Tibial artery (tissue), 4 donors: ENCODE measurements around the gene C1QTNF8.

ENCODE experiments used
- DNase-seq, 2 donors: peaks; one replicate each; pipeline ENCODE4 v3.0.0-alpha.2; 2019
- H3K27ac ChIP-seq, 2 donors: fragments of 200-600 bp; sonication (generic) in 1 of 2; 1 replicate in 1 of 2; 2 replicates in 1 of 2; pipeline ENCODE4 v1.5.1; 2018 to 2019; ENCODE audit warnings: mild to moderate bottlenecking in 1 of 2
- H3K27me3 ChIP-seq, 2 donors: fragments of 200-600 bp; sonication (generic) in 1 of 2; one replicate each; pipeline versions ENCODE4 v1.5.1 to v1.6.0; 2016 to 2019
- H3K36me3 ChIP-seq, 3 donors: fragments of 200-600 bp; sonication (generic) in 2 of 3; one replicate each; pipeline ENCODE4 v1.5.1; 2016 to 2019; ENCODE audit warnings: mild to moderate bottlenecking in 2 of 3
- H3K4me1 ChIP-seq, 4 donors: fragments of 200-600 bp; sonication (generic) in 2 of 4; 1 replicate in 3 of 4; 2 replicates in 1 of 4; pipeline ENCODE4 v1.5.1; 2016 to 2019
- H3K4me3 ChIP-seq, 2 donors: fragments of 200-600 bp; sonication (generic) in 1 of 2; 1 replicate in 1 of 2; 2 replicates in 1 of 2; pipeline ENCODE4 v1.5.1; 2018 to 2019; ENCODE audit warnings: mild to moderate bottlenecking in 2 of 2
- H3K9me3 ChIP-seq, 3 donors: fragments of 200-600 bp; sonication (generic) in 1 of 3; one replicate each; pipeline ENCODE4 v1.5.1; 2016 to 2019
- CTCF ChIP-seq, 2 experiments: fragments of 200-600 bp in 1 of 2; fragments of 450-650 bp in 1 of 2; IDR thresholded peaks; one replicate each; pipeline ENCODE4 v1.5.1; 2017 to 2019; ENCODE audit warnings: antibody characterized with exemption in 2 of 2, mild to moderate bottlenecking in 1 of 2, moderate library complexity in 1 of 2
- intact Hi-C: fragments of 100-400 bp; cut with DNase I; formaldehyde crosslinking; loops from one replicate; pipeline ENCODE4 v1.15.0; 2023; ENCODE audit warnings: low total_unique reads

The C1QTNF8 gene

DNA sequence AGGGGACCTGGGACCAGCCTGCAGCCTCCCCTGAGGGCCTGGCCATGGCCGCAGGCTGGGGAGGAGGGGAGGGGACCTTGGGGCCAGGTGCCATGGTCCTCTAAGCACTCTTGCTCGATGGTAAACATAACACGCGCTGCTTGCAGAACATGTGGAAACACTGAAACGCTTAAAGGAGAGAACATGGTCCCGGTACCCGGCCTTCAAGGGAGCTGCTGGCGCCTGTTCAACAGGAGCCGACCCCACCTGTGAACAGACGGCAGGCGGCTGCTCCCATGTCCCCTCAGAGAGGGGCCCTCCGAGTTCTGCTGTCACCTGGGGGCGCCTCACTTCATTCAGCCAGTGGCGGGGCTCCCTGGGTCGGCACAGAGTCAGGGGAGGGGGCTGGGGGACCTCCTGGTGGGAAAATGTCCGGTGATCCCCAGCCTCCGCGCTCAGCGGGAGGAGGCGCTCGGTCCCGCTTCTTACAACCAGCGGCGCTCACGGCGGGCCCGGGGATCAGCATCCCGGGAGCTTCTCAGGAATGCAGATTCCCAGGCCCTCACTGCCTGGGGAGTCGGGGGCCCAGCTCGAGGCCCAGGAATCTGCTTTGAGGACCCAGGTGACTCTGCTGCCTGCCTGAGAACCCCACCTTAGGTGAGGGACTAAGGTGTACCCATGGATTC is 24.4 kb downstream of the C1QTNF8 start:
- no peak for DNase-seq
- Histone ChIP-seq H3K4me1 (peaks cover 0 to 26% (median 12%) of the 10 kb centered on the region in 4 donors), H3K27ac (no peak overlapping the region), H3K27me3 (peaks cover 0 to 93% of the 10 kb centered on the region in 2 donors), H3K4me3 (no peak overlapping the region), H3K9me3 (no peaks in the 10 kb centered on the region), H3K36me3 (no peaks in the 10 kb centered on the region)
- intact Hi-C loops, result no loop called here
- no peak for TF ChIP-seq CTCF (IDR thresholded peaks at IDR 0.05)

- H3K4me3 ChIP-seq, result no peak overlapping the region
- H3K27ac ChIP-seq, result no peak overlapping the region
- intact Hi-C loops, result no loop called here
- H3K27me3 ChIP-seq, result peaks cover 0 to 97% of the 10 kb centered on the region in 2 donors
- no peaks in the 10 kb centered on the region for H3K9me3 ChIP-seq
- H3K4me1 ChIP-seq, result peaks cover 0 to 20% (median 7%) of the 10 kb centered on the region in 4 donors
- H3K36me3 ChIP-seq, result no peaks in the 10 kb centered on the region
- no peak for DNase-seq
- no peak for TF ChIP-seq CTCF (IDR thresholded peaks at IDR 0.05)
Measured at GRCh38 chr16:1070864-1071408, 25.1 kb downstream of the C1QTNF8 start.

- Histone ChIP-seq H3K27ac (no peak overlapping the region), H3K27me3 (peaks cover 0 to 100% of the 10 kb centered on the region in 2 donors), H3K36me3 (no peaks in the 10 kb centered on the region), H3K4me1 (peaks cover 0 to 16% (median 7%) of the 10 kb centered on the region in 4 donors), H3K9me3 (no peaks in the 10 kb centered on the region), H3K4me3 (no peak overlapping the region)
- no peak for DNase-seq
- no peak for TF ChIP-seq CTCF (IDR thresholded peaks at IDR 0.05)
- intact Hi-C loops, result no loop called here
Measured at GRCh38 chr16:1070084-1070863, 25.8 kb downstream of the C1QTNF8 start.

GRCh38 chr16:1069154-1069553 is 26.9 kb downstream of the C1QTNF8 start:
- Histone ChIP-seq H3K9me3 (no peaks in the 10 kb centered on the region), H3K27me3 (peaks cover 0 to 100% of the 10 kb centered on the region in 2 donors), H3K4me3 (no peak overlapping the region), H3K36me3 (no peaks in the 10 kb centered on the region), H3K27ac (no peak overlapping the region), H3K4me1 (peaks cover 0 to 14% (median 7%) of the 10 kb centered on the region in 4 donors)
- intact Hi-C loops, result no loop called here
- no peak for DNase-seq
- no peak for TF ChIP-seq CTCF (IDR thresholded peaks at IDR 0.05)

- DNase-seq, result no peak
- Histone ChIP-seq H3K27ac (no peak overlapping the region), H3K4me3 (no peak overlapping the region), H3K9me3 (no peaks in the 10 kb centered on the region), H3K36me3 (no peaks in the 10 kb centered on the region), H3K4me1 (peaks cover 0 to 14% (median 7%) of the 10 kb centered on the region in 4 donors), H3K27me3 (peaks cover 0 to 100% of the 10 kb centered on the region in 2 donors)
- TF ChIP-seq CTCF (IDR thresholded peaks at IDR 0.05), result no peak
- intact Hi-C loops, result no loop called here
Measured at GRCh38 chr16:1068451-1068850, 27.6 kb downstream of the C1QTNF8 start.
